IMR-90 (cell line): ENCODE measurements around the gene USO1.

Experiments used
- BHLHE40 ChIP-seq: fragments of 150-350 bp; IDR thresholded peaks from 2 replicates; pipeline ENCODE4 v1.6.1; 2016; ENCODE audit warnings: mild to moderate bottlenecking, low read depth, low read length
- CEBPB ChIP-seq: IDR thresholded peaks from 2 replicates; pipeline ENCODE4 v1.6.1; 2012; ENCODE audit warnings: low read depth, low read length, improper control_type of control experiment
- CTCF ChIP-seq: conservative IDR thresholded peaks from 2 replicates; pipeline ENCODE4 v1.5.1; 2012; ENCODE audit warnings: mild to moderate bottlenecking, low read depth, low read length, improper control_type of control experiment
- ELK1 ChIP-seq: fragments of 150-350 bp; IDR thresholded peaks from 2 replicates; pipeline ENCODE4 v1.6.1; 2016; ENCODE audit warnings: low read depth, mild to moderate bottlenecking, low read length, moderate library complexity, borderline replicate concordance
- FOS ChIP-seq: fragments of 150-350 bp; IDR thresholded peaks from 2 replicates; pipeline ENCODE4 v1.6.1; 2016; ENCODE audit warnings: low read depth, low read length
- MAFK ChIP-seq: IDR thresholded peaks from 2 replicates; pipeline ENCODE4 v1.6.1; 2012; ENCODE audit warnings: low read depth, low read length, improper control_type of control experiment
- MAZ ChIP-seq: IDR thresholded peaks from 2 replicates; pipeline ENCODE4 v1.6.1; 2012; ENCODE audit warnings: low read depth, mild to moderate bottlenecking, low read length, improper control_type of control experiment, moderate library complexity, borderline replicate concordance
- NFE2L2 ChIP-seq: fragments of 150-350 bp; IDR thresholded peaks from 2 replicates; pipeline ENCODE4 v1.6.1; 2016; ENCODE audit warnings: low read depth, mild to moderate bottlenecking, low read length
- POLR2A ChIP-seq: IDR thresholded peaks from 2 replicates; pipeline ENCODE4 v1.6.1; 2012; ENCODE audit warnings: mild to moderate bottlenecking, low read depth, low read length
- RAD21 ChIP-seq: IDR thresholded peaks from 2 replicates; pipeline ENCODE4 v1.6.1; 2012; ENCODE audit warnings: low read length, improper control_type of control experiment
- RCOR1 ChIP-seq: IDR thresholded peaks from 2 replicates; pipeline ENCODE4 v1.6.1; 2012; ENCODE audit warnings: mild to moderate bottlenecking, low read length, improper control_type of control experiment; ENCODE audit not compliant: insufficient replicate concordance
- SMC3 ChIP-seq: fragments of 150-350 bp; IDR thresholded peaks from 2 replicates; pipeline ENCODE4 v1.6.1; 2016; ENCODE audit warnings: low read depth, mild to moderate bottlenecking, antibody characterized with exemption, low read length, moderate library complexity
- USF2 ChIP-seq: fragments of 150-350 bp; IDR thresholded peaks from 2 replicates; pipeline ENCODE4 v1.6.1; 2017; ENCODE audit warnings: mild to moderate bottlenecking, antibody characterized with exemption, low read length, low read depth

GRCh38 chr4:75714011-75714410 lies 10.4 kb upstream of the USO1 start:
- no peak for TF ChIP-seq SMC3
- TF ChIP-seq CTCF: no peak
- no peak for TF ChIP-seq NFE2L2
- TF ChIP-seq RAD21: no peak
- no peak for TF ChIP-seq BHLHE40
- no peak for TF ChIP-seq MAFK
- no peak for TF ChIP-seq POLR2A
- TF ChIP-seq CEBPB: no peak
- no peak for TF ChIP-seq USF2
- no peak for TF ChIP-seq FOS
- TF ChIP-seq ELK1: no peak
- no peak for TF ChIP-seq MAZ
- no peak for TF ChIP-seq RCOR1
